ENCODE data around the gene CDCA8. TPM values are rescaled to one million over a fixed set of nuclear protein-coding genes. Genes with fewer than 3 reads are reported as not detected.

CDCA8 gene
- total and polyA plus RNA-seq, 8 donors = 0.89 to 5.5 (median 3.0) TPM; not detected in 2

DNA sequence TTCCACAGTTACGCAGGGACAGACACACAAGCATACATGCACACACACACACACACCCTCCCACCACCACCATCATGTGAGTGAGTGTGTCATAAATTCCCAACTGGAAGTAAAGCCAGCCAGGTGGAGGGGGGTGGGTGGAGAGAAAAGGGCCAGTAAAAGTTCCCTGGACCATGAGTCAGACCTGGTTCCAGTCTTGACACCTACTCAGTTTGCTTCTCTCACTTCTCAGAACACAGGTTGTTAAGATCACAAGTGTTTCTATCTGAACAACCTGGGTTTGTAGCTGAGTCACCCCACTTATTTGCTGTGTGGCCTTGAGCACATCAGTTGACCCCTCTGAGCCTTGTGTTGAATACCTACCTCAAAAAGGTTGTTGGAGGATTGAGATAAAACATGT, 63.0 kb downstream of the CDCA8 start:
- no peaks in the 10 kb centered on the region for H3K9me3 ChIP-seq
- no peak for DNase-seq
- no peaks in the 10 kb centered on the region for H3K36me3 ChIP-seq
- no peak overlapping the region for H3K27ac ChIP-seq
- H3K27me3 ChIP-seq = peaks cover 9 to 100% (median 33%) of the 10 kb centered on the region in 3 donors
- intact Hi-C loops (cut with DNase I; ENCODE audit: low total_unique reads) = no loop called here
- H3K4me3 ChIP-seq = no peak overlapping the region
- TF ChIP-seq POLR2A (IDR thresholded peaks at IDR 0.05) (no peak), POLR2AphosphoS5 (IDR thresholded peaks at IDR 0.05) (no peak), EP300 (IDR thresholded peaks at IDR 0.05) (no peak)
- TF ChIP-seq, protein P1, sequence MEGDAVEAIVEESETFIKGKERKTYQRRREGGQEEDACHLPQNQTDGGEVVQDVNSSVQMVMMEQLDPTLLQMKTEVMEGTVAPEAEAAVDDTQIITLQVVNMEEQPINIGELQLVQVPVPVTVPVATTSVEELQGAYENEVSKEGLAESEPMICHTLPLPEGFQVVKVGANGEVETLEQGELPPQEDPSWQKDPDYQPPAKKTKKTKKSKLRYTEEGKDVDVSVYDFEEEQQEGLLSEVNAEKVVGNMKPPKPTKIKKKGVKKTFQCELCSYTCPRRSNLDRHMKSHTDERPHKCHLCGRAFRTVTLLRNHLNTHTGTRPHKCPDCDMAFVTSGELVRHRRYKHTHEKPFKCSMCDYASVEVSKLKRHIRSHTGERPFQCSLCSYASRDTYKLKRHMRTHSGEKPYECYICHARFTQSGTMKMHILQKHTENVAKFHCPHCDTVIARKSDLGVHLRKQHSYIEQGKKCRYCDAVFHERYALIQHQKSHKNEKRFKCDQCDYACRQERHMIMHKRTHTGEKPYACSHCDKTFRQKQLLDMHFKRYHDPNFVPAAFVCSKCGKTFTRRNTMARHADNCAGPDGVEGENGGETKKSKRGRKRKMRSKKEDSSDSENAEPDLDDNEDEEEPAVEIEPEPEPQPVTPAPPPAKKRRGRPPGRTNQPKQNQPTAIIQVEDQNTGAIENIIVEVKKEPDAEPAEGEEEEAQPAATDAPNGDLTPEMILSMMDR (IDR thresholded peaks at IDR 0.05) = no peak
- peaks cover 6 to 21% (median 16%) of the 10 kb centered on the region in 4 donors for H3K4me1 ChIP-seq
- WGBS, 5 donors = 0 to 94% (median 74%) methylated on average over 1 of the region's 1 CpG

DNA sequence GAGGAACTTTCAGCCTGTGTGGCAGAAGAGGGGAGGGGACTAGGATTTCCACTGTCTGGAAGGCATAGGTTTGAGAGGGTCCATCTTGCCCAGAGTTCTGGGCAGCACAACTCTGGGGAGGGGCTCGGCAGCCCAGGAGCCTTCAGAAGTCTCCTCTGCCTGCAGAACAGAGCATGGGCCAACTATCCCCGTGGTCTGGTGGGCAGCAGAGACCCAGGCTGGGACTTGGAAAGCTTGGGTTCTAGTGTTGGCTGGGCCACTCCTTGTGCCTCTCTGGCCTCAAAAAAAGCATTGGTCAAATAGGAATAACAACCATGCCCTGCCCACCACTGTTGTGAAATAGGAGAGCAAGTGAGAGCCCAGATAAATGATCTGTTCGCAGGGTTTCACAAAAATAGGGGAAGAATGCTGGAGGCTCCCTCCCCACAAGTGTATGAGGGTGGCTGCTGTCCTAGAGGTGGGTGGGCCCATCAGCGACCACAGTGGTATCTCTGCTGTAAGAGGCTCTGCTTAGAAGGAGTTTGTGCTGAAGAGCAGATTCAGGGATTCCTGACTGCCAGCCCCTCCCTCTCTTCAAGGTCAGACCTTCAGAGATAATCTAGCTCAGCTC, 63.7 kb downstream of the CDCA8 start:
- TF ChIP-seq POLR2AphosphoS5 (IDR thresholded peaks at IDR 0.05) (no peak), POLR2A (IDR thresholded peaks at IDR 0.05) (no peak), EP300 (IDR thresholded peaks at IDR 0.05) (no peak)
- TF ChIP-seq, protein P1 (IDR thresholded peaks at IDR 0.05) = no peak
- Histone ChIP-seq H3K4me3 (no peak overlapping the region), H3K36me3 (no peaks in the 10 kb centered on the region), H3K27ac (no peak overlapping the region), H3K27me3 (peaks cover 9 to 100% (median 36%) of the 10 kb centered on the region in 3 donors), H3K4me1 (peaks cover 6 to 21% (median 16%) of the 10 kb centered on the region in 4 donors), H3K9me3 (no peaks in the 10 kb centered on the region)
- WGBS, 5 donors = 53 to 65% (median 61%) methylated on average over 3 to 4 of the region's 4 CpGs
- intact Hi-C loops (cut with DNase I; ENCODE audit: low total_unique reads) = no loop called here
- DNase-seq = no peak

Small RNA genes within 50 kb of the gene (small RNA-seq; reads per million reads assigned to genes)
- gene RF00019 = 0 reads per million in 4 donors

Other genes starting within 250 kb of the CDCA8 start
- 10 to 100 TPM in 4 of 5 donors, 1 to 10 TPM in 1; 8.4 to 89.3 (median 38.4) TPM for gene ZC3H12A, start 217.9 kb upstream of the CDCA8 start, total RNA-seq
- gene ZC3H12A, start 217.9 kb upstream of the CDCA8 start, polyA plus RNA-seq = 10 to 100 TPM; 15.8 to 35.9 (median 22.1) TPM
- 10 to 100 TPM; 25.8 to 76.3 (median 68.7) TPM for gene MEAF6, start 177.8 kb upstream of the CDCA8 start, total RNA-seq
- gene MEAF6, start 177.8 kb upstream of the CDCA8 start, polyA plus RNA-seq = 10 to 100 TPM; 41.4 to 62.0 (median 45.5) TPM
- 100 to 1,000 TPM in 1 of 5 donors, 10 to 100 TPM in 4; 11.6 to 132 (median 22.0) TPM for gene SNIP1, start 138.2 kb upstream of the CDCA8 start, total RNA-seq
- gene SNIP1, start 138.2 kb upstream of the CDCA8 start, polyA plus RNA-seq = 1 to 10 TPM; 3.6 to 5.3 (median 4.0) TPM
- gene DNALI1, start 135.6 kb upstream of the CDCA8 start, total RNA-seq = 10 to 100 TPM in 2 of 5 donors, 1 to 10 TPM in 2, not detected in 1; 2.9 to 30.6 (median 15.2) TPM
- 10 to 100 TPM; 12.7 to 18.8 (median 15.4) TPM for gene DNALI1, start 135.6 kb upstream of the CDCA8 start, polyA plus RNA-seq
- gene GNL2, start 96.6 kb upstream of the CDCA8 start, total RNA-seq = 100 to 1,000 TPM in 2 of 5 donors, 10 to 100 TPM in 2, not detected in 1; 70.7 to 152 (median 99.1) TPM
- 10 to 100 TPM; 42.6 to 82.7 (median 68.3) TPM for gene GNL2, start 96.6 kb upstream of the CDCA8 start, polyA plus RNA-seq
- gene RSPO1, start 57.6 kb upstream of the CDCA8 start, total RNA-seq = 1 to 10 TPM in 3 of 5 donors, under 1 TPM in 2; 0.87 to 5.8 (median 1.8) TPM
- gene RSPO1, start 57.6 kb upstream of the CDCA8 start, polyA plus RNA-seq = 1 to 10 TPM in 2 of 3 donors, under 1 TPM in 1; 0.50 to 1.7 (median 1.2) TPM
- gene EPHA10, start 72.6 kb downstream of the CDCA8 start, total RNA-seq = 100 to 1,000 TPM in 1 of 5 donors, 1 to 10 TPM in 3, not detected in 1; 1.2 to 212 (median 2.3) TPM
- gene EPHA10, start 72.6 kb downstream of the CDCA8 start, polyA plus RNA-seq = 1 to 10 TPM in 1 of 3 donors, under 1 TPM in 2; 0.18 to 2.1 (median 0.31) TPM
- gene MANEAL, start 101.3 kb downstream of the CDCA8 start, total RNA-seq = 1 to 10 TPM in 4 of 5 donors, not detected in 1; 1.8 to 5.8 (median 3.8) TPM
- 1 to 10 TPM; 1.4 to 3.6 (median 2.2) TPM for gene MANEAL, start 101.3 kb downstream of the CDCA8 start, polyA plus RNA-seq
- gene C1orf122, start 115.3 kb downstream of the CDCA8 start, total RNA-seq = 100 to 1,000 TPM in 2 of 5 donors, 10 to 100 TPM in 2, 1 to 10 TPM in 1; 7.9 to 193 (median 46.7) TPM
- 10 to 100 TPM; 43.4 to 59.0 (median 59.0) TPM for gene C1orf122, start 115.3 kb downstream of the CDCA8 start, polyA plus RNA-seq
- 10 to 100 TPM in 3 of 5 donors, 1 to 10 TPM in 1, not detected in 1; 1.3 to 30.3 (median 15.5) TPM for gene YRDC, start 115.7 kb downstream of the CDCA8 start, total RNA-seq
- 10 to 100 TPM in 2 of 3 donors, 1 to 10 TPM in 1; 9.9 to 13.1 (median 10.4) TPM for gene YRDC, start 115.7 kb downstream of the CDCA8 start, polyA plus RNA-seq
- gene MTF1, start 167.1 kb downstream of the CDCA8 start, total RNA-seq = 1 to 10 TPM; 1.2 to 5.4 (median 4.5) TPM
- gene MTF1, start 167.1 kb downstream of the CDCA8 start, polyA plus RNA-seq = 1 to 10 TPM; 1.5 to 3.1 (median 2.4) TPM

All from stomach (tissue), 9 donors.